HG02571 (cell line): Measurements from ENCODE around the gene GDF11.
"Not testable (repeated sequence)": the region's sequence is repeated elsewhere in the genome, so short reads cannot be mapped to it uniquely, and the experiment has no call there.

Source experiments
- ATAC-seq: cut with Tn5 transposase; IDR thresholded peaks from one replicate; pipeline ENCODE4 v1.9.1; 2021; ENCODE audit warnings: mild to moderate bottlenecking, moderate library complexity; ENCODE audit not compliant: unreplicated experiment

Gene GDF11

GRCh38 chr12:55738123-55739024 lies 4.5 kb upstream of the GDF11 start:
- peak; percentile 83 for ATAC-seq

DNA sequence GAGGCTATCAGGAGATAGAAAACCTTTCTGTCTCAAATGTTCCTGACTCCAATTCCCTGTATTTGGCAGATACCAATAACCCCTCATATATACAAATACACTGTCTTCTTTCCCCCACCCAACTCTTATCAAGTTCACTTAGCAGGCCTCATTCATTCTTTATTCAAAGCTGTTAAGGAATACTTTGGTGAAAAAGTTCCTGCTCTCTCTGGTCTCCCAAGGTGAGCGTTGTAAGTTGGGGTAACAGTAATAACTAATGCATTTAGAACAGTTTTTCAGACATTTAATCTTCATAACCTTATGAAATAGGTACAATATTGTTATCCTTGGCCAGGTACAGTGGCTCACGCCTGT lies 3.9 kb upstream of the GDF11 start:
- ATAC-seq = no peak

GRCh38 chr12:55741931-55742680 lies 816 bp upstream of the GDF11 start:
- ATAC-seq = no peak

DNA sequence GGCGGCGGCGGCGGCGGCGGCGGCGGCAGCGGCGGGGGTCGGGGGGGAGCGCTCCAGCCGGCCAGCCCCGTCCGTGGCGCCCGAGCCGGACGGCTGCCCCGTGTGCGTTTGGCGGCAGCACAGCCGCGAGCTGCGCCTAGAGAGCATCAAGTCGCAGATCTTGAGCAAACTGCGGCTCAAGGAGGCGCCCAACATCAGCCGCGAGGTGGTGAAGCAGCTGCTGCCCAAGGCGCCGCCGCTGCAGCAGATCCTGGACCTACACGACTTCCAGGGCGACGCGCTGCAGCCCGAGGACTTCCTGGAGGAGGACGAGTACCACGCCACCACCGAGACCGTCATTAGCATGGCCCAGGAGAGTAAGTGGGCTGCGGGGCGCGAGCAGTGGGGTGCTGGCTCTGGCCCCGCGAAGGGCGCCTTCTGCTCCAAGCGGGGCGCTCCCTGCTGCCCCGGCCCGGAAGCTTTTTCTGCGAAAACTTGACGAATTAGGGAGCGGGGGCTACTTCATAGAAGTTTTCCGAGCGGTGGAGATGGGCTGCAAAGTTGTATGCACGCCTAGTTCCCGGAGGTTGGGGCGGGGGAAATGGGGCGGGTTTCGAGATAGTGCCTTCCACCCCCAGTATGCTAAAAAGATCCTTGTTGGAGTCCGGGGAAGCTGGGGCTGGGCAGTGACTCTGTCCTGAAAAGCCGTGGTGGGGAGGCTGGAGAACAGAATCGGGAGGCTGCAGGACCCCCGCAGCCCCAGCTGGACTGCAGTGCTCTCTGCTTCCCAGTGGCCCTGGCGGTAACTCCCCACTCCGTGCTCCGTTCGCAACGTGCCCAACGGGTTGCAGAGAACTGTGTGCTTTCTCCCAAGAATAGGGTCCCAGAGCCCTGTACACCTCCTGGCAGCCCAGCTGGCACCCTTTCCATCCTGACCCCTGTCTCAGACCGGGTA lies 751 bp downstream of the GDF11 start:
- ATAC-seq = peak; percentile 46

- no peak for ATAC-seq
Measured at GRCh38 chr12:55744340-55745030, 1.6 kb downstream of the GDF11 start.

- ATAC-seq = no peak
Measured at GRCh38 chr12:55745361-55746173, 2.6 kb downstream of the GDF11 start.

DNA sequence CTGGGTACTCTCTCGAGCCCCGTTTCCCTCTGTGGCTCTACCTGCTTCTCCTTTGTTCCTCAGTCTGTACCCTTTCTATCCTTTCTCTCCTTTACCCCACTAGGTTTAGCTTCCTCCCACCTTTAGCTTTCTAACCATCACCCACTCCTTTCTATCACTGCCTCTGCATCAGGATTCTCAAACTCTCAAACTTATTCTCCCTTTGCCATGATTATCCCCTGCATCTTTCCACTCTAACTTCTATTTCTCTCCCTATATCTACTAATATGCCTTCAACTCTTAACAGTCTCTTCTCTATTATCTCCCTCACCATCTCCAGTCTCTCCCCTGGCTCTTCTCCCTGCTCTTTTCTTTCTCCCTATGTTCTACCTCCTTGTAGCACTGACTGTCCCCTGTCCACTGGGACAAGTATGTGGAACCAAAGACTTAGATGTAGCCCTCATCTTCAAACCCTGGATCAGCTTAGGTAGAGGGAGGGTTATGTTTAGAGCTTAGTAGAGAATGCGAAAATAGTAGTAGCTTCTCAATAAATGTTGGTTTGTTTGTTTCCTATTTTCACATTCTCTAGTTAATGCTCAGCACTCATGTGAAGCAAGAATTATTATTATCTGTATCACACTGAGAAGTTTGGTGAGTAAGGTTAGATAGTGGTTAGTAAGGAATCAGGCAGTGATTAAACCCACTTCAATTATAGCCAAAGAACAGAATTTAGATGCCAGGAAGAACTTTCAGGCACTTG lies 3.4 kb downstream of the GDF11 start:
- ATAC-seq = no peak

DNA sequence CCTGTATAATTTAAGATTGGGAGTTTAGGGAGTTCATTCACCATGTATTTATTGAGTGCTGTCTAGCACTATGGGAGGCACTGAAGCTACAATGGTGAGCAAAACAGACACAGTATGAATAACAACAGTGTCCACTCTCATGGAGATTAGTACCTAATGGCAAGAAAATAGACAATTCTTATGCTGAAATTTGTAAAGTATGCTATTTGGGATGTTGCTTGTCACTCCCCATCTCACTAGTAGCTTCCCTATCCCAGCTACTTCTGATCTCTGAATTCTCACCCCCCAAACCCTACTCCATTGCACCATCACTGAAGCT lies 4.0 kb downstream of the GDF11 start:
- ATAC-seq = no peak

GRCh38 chr12:55748230-55748993 lies 5.5 kb downstream of the GDF11 start:
- ATAC-seq = no peak

DNA sequence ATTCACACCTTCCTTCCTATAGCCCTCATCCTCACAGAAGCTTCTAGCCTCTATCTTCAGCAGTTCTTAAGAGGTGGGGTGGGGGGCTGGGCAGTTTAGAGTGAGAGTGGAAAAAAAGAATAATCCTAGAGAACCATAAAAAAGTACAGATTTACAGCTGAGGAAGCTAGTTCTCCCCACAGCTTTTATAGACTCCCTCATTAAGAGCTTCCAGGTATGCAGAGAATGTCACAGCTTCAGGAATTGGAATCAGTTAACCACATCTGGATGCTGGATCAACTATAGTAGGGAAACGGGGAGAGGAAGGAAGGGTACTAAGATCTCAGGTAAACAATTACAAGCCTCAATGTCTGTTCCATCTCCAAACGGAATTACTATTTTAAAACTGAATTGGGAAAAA lies 12.3 kb downstream of the GDF11 start:
- no peak for ATAC-seq

DNA sequence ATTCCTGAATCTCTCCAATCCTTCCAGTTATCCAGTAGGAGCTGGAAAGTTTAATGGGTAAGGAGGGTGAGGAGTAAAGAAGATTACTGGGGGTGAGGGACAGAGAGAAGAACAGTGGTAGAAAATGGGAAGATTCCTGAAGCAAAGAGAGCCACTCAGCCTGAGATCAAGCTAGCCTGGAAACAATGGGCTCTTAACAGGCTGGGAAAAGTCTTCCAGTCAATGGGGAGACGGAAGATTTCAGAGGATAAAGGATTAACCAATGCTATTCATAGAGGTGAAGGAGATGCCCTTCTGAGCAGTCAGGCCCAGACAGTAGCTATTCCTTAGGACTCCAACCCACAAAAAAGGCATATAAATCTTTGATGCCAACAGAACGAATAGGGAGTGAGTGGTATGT lies 14.8 kb downstream of the GDF11 start:
- ATAC-seq = no peak

- not testable (repeated sequence) for ATAC-seq
Measured at GRCh38 chr12:55758575-55758974, 15.7 kb downstream of the GDF11 start.

DNA sequence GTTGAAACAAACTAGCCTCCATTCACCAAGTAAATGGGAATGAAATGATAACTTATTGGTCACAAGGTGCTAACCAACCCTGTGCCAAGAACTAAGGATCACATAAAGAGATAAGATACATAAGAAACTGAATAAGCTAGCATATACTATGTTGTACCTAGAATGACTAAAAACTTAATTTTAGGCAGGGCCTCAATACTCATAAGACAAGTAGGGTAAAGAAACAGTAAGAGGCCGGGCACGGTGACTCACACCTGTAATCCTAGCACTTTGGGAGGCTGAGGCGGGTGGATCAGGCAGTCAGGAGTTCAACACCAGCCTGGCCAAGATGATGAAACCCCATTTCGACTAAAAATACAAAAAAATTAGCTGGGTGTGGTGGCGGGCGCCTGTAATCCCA lies 17.7 kb downstream of the GDF11 start:
- ATAC-seq = no peak

- ATAC-seq = no peak
Measured at GRCh38 chr12:55762646-55763045, 19.7 kb downstream of the GDF11 start.

GRCh38 chr12:55765736-55766290 lies 22.9 kb downstream of the GDF11 start:
- ATAC-seq = no peak

DNA sequence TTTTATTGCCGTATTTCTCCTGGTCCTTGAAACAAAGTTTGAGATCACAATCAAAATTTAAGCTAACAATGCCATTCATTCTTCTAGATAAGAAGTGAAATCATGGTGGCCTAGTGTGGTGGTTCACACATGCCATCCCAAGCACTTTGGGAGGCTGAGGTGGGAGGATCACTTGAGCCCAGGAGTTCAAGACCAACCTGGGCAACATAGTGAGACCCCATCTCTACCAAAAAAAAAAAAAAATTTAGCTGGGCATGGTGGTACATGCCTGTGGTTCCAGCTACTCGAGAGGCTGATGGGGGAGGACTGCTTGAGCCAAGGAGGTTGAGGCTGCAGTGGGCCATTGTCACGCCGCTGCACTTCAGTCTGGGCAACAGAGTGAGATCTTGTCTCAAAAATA lies 24.2 kb downstream of the GDF11 start:
- no peak for ATAC-seq

DNA sequence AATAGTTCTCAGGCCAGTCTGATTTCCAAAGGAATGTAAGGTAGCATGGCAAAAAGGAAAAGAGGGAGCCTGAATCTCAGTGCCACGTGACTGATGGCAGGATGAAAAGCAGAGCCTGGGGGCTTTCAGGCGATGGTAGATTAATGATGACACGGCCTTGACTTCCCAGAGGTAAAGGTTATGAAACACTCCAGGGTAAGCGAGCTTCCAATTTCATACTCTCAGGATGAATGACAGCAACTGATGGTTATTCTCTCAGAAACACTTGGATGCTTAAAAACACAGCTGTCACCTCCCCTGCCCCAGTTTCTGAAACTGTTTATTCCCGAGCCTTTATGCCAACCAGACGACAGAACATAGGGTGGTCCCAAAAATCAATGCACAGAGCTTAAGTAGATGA lies 28.8 kb downstream of the GDF11 start:
- no peak for ATAC-seq

DNA sequence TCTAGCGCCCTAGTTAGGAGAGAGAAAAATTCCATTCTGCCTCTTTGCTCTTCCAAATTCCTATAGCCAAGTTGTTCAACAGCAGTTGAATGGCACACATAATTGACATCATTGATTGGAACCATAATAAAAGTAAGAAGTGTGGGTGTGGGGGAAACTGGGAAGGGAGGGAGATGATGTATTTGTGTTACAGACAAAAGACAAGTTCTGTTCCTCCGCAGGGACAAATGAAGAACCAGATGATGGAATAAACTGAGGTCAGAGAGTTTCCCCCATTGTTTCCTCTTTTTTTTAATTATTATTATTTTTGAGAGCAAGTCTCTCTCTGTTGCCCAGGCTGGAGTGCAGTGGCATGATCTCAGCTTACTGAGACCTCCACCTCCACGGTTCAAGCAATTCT lies 34.9 kb downstream of the GDF11 start:
- no peak for ATAC-seq
